Osteoblast (primary cell): ENCODE data around the gene CYP2J2. TPM values are rescaled to one million over a fixed set of nuclear protein-coding genes. Genes with fewer than 3 reads are reported as not detected.
A peak's percentile ranks its signal among the peaks of the same experiment; 100 is the strongest.

Experiments
- DNase-seq: peaks from one replicate; pipeline ENCODE4 v3.0.0; 2011; ENCODE audit warnings: low spot score, mixed read lengths; ENCODE audit not compliant: insufficient read length; ENCODE audit errors: missing footprints
- H2AFZ ChIP-seq: 2 replicates; pipeline ENCODE4 v1.6.0; 2011; ENCODE audit warnings: mild to moderate bottlenecking, low read length
- H3K27ac ChIP-seq: 2 replicates; pipeline ENCODE4 v1.5.1; 2011; ENCODE audit warnings: mild to moderate bottlenecking, low read depth, low read length, moderate library complexity
- H3K27me3 ChIP-seq: 2 replicates; pipeline ENCODE4 v1.6.0; 2012; ENCODE audit warnings: mild to moderate bottlenecking, control low read depth, inconsistent platforms, low read length, moderate library complexity; ENCODE audit not compliant: insufficient read depth
- H3K36me3 ChIP-seq: 2 replicates; pipeline ENCODE4 v1.5.1; 2011; ENCODE audit warnings: mild to moderate bottlenecking, low read length, control low read depth, moderate library complexity; ENCODE audit not compliant: insufficient read depth
- H3K4me1 ChIP-seq: 2 replicates; pipeline ENCODE4 v1.5.1; 2011; ENCODE audit warnings: mild to moderate bottlenecking, low read length, control low read depth, moderate library complexity; ENCODE audit not compliant: insufficient read depth
- H3K4me2 ChIP-seq: 2 replicates; pipeline ENCODE4 v1.6.0; 2011; ENCODE audit warnings: mild to moderate bottlenecking, low read length; ENCODE audit not compliant: insufficient read depth
- H3K4me3 ChIP-seq: fragments of 200-600 bp; sonication (generic); 3 replicates; pipeline ENCODE4 v1.5.1; 2012; ENCODE audit warnings: mild to moderate bottlenecking, low read length, inconsistent platforms; ENCODE audit not compliant: insufficient read depth
- H3K79me2 ChIP-seq: 2 replicates; pipeline ENCODE4 v1.6.0; 2012; ENCODE audit warnings: mild to moderate bottlenecking, low read length, control low read depth, inconsistent platforms; ENCODE audit not compliant: insufficient read depth
- H3K9me3 ChIP-seq: 2 replicates; pipeline ENCODE4 v1.5.1; 2011; ENCODE audit warnings: low read depth, low read length, control low read depth
- H4K20me1 ChIP-seq: 2 replicates; pipeline ENCODE4 v1.6.0; 2012; ENCODE audit warnings: mild to moderate bottlenecking, low read length, control low read depth; ENCODE audit not compliant: insufficient read depth
- CTCF ChIP-seq: IDR thresholded peaks from 2 replicates; pipeline ENCODE4 v1.5.1; 2011; ENCODE audit warnings: mild to moderate bottlenecking, low read depth, low read length, moderate library complexity; ENCODE audit errors: extremely low read depth
- total RNA-seq: library from RNA; depleted of rRNA; stranded (reverse); fragments of >200 nt; gene quantifications from 2 replicates; pipeline ENCODE4 v1.2.3, GENCODE V29; 2012

Gene CYP2J2
- total RNA-seq, 1 donor, result not detected

- Histone ChIP-seq H3K4me3 (no peak overlapping the region), H3K4me2 (no peak overlapping the region), H3K4me1 (no peaks in the 10 kb centered on the region), H4K20me1 (no peaks in the 10 kb centered on the region), H3K9me3 (no peaks in the 10 kb centered on the region), H3K27me3 (peaks cover 3% of the 10 kb centered on the region), H3K36me3 (no peaks in the 10 kb centered on the region), H2AFZ (no peak overlapping the region), H3K79me2 (no peaks in the 10 kb centered on the region), H3K27ac (no peak overlapping the region)
- no peak for TF ChIP-seq CTCF
- DNase-seq, result no peak
Measured at GRCh38 chr1:59908682-59909081, 17.9 kb downstream of the CYP2J2 start.

DNA sequence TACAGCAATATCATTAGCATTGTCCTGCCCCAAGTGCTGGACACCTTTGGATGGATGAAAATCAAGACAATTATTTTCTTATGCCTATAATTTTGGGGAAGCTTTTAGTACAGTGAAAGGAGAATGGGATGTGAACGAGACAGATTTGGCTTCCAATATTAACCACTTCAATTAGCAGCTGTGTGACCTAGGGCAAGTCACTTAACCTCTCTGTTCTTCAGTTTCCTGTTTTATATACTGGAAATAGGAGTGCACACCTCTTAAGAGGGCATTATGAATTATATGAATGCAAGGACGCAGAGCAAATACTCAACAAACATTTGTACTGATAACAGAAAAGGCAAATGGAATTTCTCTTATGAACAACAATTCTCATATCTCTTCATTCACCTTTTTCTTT lies 18.5 kb downstream of the CYP2J2 start:
- H3K4me1 ChIP-seq, result no peaks in the 10 kb centered on the region
- no peak overlapping the region for H3K27ac ChIP-seq
- no peaks in the 10 kb centered on the region for H3K36me3 ChIP-seq
- H3K9me3 ChIP-seq, result no peaks in the 10 kb centered on the region
- H3K4me2 ChIP-seq, result no peak overlapping the region
- no peaks in the 10 kb centered on the region for H3K79me2 ChIP-seq
- H3K27me3 ChIP-seq, result no peaks in the 10 kb centered on the region
- DNase-seq, result no peak
- H4K20me1 ChIP-seq, result no peaks in the 10 kb centered on the region
- no peak for TF ChIP-seq CTCF
- H3K4me3 ChIP-seq, result no peak overlapping the region
- H2AFZ ChIP-seq, result no peak overlapping the region

DNA sequence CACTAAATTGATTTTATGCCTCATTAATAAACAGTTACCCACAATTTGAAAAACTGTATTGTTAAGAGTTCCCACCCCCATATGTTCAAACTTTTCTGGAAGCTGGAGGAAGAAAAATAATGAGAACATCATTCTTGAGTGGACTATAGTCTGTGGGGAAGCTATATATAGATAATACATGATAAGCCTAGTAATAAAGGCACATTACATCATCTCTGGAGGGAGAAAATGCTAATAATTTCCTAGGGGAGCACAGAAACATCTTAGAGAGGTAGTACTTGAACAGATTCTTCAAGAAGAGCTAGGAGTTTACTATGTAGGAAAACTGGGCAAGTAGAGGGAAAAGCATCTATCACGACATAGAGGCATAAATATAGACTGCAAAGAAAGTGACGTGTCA lies 19.6 kb downstream of the CYP2J2 start:
- Histone ChIP-seq H3K36me3 (no peaks in the 10 kb centered on the region), H3K4me2 (no peak overlapping the region), H3K4me3 (no peak overlapping the region), H3K27ac (no peak overlapping the region), H3K79me2 (no peaks in the 10 kb centered on the region), H3K4me1 (no peaks in the 10 kb centered on the region), H2AFZ (no peak overlapping the region), H3K9me3 (no peaks in the 10 kb centered on the region), H4K20me1 (no peaks in the 10 kb centered on the region), H3K27me3 (no peaks in the 10 kb centered on the region)
- peak; percentile 14 for DNase-seq
- TF ChIP-seq CTCF, result no peak

DNA sequence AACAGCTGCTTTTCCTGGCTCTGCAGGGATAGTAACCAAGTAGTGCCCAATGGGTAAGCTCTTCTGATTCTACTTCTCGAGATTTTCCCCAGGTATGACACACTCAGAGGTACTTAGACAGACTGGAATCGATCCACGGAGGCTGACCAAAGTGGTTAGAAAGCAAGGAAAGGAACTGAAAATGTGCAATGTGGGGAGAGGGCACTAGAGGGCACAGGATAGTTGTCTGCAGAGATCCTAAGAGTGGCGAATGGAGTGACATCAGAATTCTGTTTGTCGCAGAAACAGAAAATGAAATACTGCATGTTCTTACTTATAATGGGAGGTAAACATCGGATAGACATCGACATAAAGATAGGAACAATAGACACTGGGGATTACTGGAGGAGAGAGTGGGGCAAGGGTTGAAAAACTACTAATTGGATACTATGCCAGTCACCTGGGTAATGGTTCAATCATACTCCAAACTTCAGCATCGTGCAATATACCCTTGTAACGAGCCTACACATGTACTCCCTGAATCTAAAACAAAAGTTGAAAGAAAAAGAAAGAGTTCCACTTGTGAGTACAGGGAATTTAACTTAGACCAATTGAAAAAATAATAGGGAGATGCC lies 23.3 kb downstream of the CYP2J2 start:
- Histone ChIP-seq H3K4me3 (no peak overlapping the region), H3K9me3 (no peaks in the 10 kb centered on the region), H4K20me1 (no peaks in the 10 kb centered on the region), H3K27ac (no peak overlapping the region), H3K79me2 (no peaks in the 10 kb centered on the region), H3K4me2 (peak overlapping the region; percentile 53), H3K4me1 (no peaks in the 10 kb centered on the region), H2AFZ (peak overlapping the region; percentile 54), H3K27me3 (no peaks in the 10 kb centered on the region), H3K36me3 (no peaks in the 10 kb centered on the region)
- peak; percentile 74 for DNase-seq
- peak; percentile 53 for TF ChIP-seq CTCF
